Left ventricle myocardium inferior (tissue), 1 donor: ENCODE data around the gene ZNF668. TPM values are rescaled to one million over a fixed set of nuclear protein-coding genes. Genes with fewer than 3 reads are reported as not detected.
A peak's percentile ranks its signal among the peaks of the same experiment; 100 is the strongest.

Source experiments
- DNase-seq: peaks from one replicate; pipeline ENCODE4 v3.0.0-alpha.2; 2020
- H3K27ac ChIP-seq: fragments of 200-600 bp; replicated peaks from 2 replicates; pipeline ENCODE4 v1.8.0; 2021
- H3K27me3 ChIP-seq: fragments of 200-600 bp; 2 replicates; pipeline ENCODE4 v1.8.0; 2021; ENCODE audit warnings: low read depth
- H3K36me3 ChIP-seq: fragments of 200-600 bp; 2 replicates; pipeline ENCODE4 v1.8.0; 2021
- H3K4me1 ChIP-seq: fragments of 200-600 bp; 2 replicates; pipeline ENCODE4 v1.8.0; 2021
- H3K4me3 ChIP-seq: fragments of 200-600 bp; 2 replicates; pipeline ENCODE4 v1.8.0; 2021; ENCODE audit warnings: mild to moderate bottlenecking, moderate library complexity
- H3K9me3 ChIP-seq: fragments of 200-600 bp; replicated peaks from 2 replicates; pipeline ENCODE4 v1.8.0; 2021
- intact Hi-C: fragments of 100-400 bp; cut with micrococcal nuclease; formaldehyde crosslinking; loops from one replicate; pipeline ENCODE4 v1.11.0; 2022
- total RNA-seq: library from RNA; stranded (reverse); fragmentation: NEBNext Ultra II Directional; extraction: Animal tissue kit (Norgen Biotek cat#: 25700); gene quantifications from one replicate; pipeline ENCODE4 v1.2.1, GENCODE V29; 2021
- TF ChIP-seq, protein P1 (sequence below): fragments of 200-600 bp; IDR thresholded peaks from 2 replicates; pipeline ENCODE4 v1.8.0; 2021; ENCODE audit warnings: antibody characterized with exemption, mild to moderate bottlenecking, borderline replicate concordance
- donor health status: DM: no; HTN: yes; CAD: no; lungs with severe emphysema.

Gene ZNF668
- total RNA-seq, 1 donor from 2014 or later = 5.3 TPM

DNA sequence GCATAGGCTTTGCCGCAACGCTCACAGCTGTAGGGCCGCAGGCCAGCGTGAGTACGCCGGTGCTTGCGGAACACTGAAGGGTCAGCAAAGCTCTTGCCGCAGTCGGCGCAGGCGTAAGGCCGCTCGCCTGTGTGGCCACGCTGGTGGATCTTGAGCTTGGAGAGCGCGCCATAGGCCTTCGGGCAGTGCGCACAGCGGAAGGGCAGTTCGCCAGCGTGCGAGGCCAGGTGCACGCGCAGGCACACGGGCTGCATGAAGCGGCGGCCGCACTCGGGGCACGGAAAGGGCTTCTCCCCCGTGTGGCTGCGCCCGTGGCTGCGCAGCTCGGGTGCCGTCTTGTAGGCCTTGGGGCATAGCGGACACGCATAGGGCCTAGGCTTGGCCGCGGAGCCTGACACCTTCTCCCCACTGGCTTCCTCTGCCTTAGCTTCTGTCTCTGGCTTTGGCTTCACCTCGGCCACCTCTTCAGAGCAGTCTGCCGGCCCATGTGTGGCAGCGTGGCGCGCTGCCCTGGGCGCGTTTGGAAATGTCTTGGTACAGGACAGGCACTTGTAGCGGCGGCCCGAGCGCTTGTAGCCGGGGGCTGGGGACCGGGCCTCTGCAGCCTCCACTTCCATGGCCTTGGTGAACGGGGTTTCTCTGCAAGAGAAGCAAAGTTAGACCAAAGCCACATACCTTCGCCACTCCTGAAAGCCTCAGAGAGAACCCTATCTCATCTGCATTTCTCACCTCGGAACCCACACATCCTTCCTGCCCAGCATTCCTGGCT lies 10.0 kb downstream of the ZNF668 start:
- no peaks in the 10 kb centered on the region for H3K27me3 ChIP-seq
- no peak for DNase-seq
- peaks cover 31% of the 10 kb centered on the region for H3K36me3 ChIP-seq
- H3K9me3 ChIP-seq = no peaks in the 10 kb centered on the region
- H3K27ac ChIP-seq = peak overlapping the region; percentile 78
- TF ChIP-seq, protein P1, sequence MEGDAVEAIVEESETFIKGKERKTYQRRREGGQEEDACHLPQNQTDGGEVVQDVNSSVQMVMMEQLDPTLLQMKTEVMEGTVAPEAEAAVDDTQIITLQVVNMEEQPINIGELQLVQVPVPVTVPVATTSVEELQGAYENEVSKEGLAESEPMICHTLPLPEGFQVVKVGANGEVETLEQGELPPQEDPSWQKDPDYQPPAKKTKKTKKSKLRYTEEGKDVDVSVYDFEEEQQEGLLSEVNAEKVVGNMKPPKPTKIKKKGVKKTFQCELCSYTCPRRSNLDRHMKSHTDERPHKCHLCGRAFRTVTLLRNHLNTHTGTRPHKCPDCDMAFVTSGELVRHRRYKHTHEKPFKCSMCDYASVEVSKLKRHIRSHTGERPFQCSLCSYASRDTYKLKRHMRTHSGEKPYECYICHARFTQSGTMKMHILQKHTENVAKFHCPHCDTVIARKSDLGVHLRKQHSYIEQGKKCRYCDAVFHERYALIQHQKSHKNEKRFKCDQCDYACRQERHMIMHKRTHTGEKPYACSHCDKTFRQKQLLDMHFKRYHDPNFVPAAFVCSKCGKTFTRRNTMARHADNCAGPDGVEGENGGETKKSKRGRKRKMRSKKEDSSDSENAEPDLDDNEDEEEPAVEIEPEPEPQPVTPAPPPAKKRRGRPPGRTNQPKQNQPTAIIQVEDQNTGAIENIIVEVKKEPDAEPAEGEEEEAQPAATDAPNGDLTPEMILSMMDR = no peak
- intact Hi-C loops = no loop called here
- H3K4me1 ChIP-seq = peaks cover 20% of the 10 kb centered on the region
- no peak overlapping the region for H3K4me3 ChIP-seq

DNA sequence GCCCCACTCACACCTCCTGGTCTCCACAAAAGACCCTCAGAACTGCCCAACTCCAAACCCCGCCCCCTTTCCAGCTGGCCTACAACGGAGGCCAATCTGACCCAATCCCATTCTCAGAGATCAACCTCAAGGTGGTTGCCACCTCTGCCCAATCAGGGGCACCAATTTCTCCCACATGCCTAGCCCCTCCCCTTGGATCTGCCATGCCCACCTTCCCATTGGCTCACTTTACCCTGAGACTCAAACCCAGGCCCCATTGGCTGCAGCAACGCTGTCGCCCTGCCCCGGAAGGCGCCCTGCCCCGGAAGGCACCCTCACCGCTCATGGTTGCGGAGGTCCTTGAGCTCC lies 10.6 kb downstream of the ZNF668 start:
- Histone ChIP-seq H3K9me3 (no peaks in the 10 kb centered on the region), H3K36me3 (peaks cover 34% of the 10 kb centered on the region), H3K27me3 (no peaks in the 10 kb centered on the region), H3K27ac (no peak overlapping the region), H3K4me3 (no peak overlapping the region), H3K4me1 (peaks cover 20% of the 10 kb centered on the region)
- intact Hi-C loops = no loop called here
- no peak for DNase-seq
- TF ChIP-seq, protein P1 = no peak

DNA sequence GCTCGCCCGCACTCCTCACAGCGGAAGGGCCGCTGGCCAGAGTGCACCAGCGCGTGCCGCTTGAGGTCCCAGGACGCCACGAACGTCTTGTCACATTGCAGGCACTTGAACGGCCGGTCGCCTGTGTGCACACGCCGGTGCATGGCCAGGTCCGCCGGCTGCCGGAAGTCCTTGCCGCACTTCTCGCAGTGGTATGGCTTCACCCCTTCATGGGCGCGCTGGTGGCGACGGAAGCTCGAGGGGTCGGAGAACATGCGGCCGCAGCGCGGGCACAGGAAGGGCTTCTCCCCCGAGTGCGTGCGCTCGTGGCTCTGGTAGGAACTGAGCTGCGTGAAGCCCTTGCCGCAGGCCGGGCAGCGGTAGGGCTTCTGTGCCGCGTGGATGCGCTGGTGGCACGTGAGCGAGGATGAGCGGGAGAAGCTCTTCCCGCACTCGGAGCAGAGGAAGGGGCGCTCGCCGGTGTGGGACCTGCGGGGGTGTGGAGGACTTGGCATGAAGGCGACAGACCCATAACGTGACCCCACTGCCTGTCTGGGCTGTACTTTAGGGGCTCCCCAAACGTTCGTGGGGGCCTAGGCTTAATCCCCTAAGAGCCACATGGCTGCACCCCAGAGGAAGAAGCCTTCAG lies 12.1 kb downstream of the ZNF668 start:
- intact Hi-C loops = no loop called here
- Histone ChIP-seq H3K27me3 (no peaks in the 10 kb centered on the region), H3K4me3 (no peak overlapping the region), H3K27ac (no peak overlapping the region), H3K4me1 (peaks cover 20% of the 10 kb centered on the region), H3K9me3 (no peaks in the 10 kb centered on the region), H3K36me3 (peaks cover 44% of the 10 kb centered on the region)
- no peak for DNase-seq
- TF ChIP-seq, protein P1 = no peak

DNA sequence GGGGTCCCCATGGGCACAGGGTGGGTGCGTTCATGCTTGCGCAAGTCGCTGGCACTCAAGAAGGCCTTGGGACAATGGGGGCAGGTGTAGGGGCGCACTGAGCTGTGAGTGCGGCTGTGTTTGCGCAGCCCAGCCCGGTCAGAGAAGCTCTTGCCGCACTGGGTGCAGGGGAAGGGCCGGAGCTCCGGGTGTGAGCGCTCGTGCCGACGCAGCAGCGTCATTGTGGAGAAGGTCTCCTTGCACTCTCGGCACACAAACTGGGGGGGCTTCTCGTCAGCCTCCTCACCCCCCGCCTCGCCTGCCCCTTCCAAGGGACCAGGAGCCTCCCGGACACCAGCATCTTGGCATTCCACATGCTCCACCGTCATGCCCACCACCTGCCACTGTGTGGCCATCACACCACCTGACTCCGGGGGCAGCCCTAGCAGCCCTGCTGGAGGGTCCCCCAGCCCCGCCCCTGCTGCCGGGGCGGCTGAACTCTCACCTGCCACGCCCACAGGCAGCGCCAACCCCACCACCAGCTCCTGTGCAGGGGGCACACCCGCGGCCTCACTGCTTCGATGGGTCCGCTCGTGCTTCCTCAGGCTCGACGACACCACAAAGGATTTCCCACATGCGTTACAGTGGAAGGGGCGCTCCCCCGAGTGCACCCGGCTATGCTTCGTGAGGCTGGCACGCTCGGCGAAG lies 12.8 kb downstream of the ZNF668 start:
- Histone ChIP-seq H3K4me1 (peaks cover 20% of the 10 kb centered on the region), H3K36me3 (peaks cover 44% of the 10 kb centered on the region), H3K27ac (no peak overlapping the region), H3K4me3 (no peak overlapping the region), H3K27me3 (no peaks in the 10 kb centered on the region), H3K9me3 (no peaks in the 10 kb centered on the region)
- DNase-seq = no peak
- intact Hi-C loops = no loop called here
- TF ChIP-seq, protein P1 = no peak

DNA sequence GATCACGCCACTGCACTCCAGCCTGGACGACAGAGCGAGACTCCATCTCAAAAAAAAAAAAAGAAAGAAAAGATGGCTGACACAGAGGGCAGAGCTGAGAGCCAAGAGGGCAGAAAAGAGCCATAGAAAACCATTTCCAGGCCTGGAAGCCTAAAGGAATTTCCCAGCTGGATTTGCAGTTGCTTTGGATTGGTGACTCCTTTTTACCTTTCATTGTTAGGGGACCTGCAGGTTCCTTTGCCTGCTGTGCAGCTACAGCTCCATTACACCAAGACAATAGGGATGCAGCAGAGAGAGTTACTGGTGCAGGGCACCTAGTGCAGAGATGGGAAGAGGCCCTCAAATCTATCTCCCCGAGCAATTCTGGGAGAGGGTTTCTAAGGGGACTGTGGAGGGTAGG lies 18.4 kb downstream of the ZNF668 start:
- no peak overlapping the region for H3K27ac ChIP-seq
- intact Hi-C loops = no loop called here
- no peaks in the 10 kb centered on the region for H3K4me1 ChIP-seq
- no peaks in the 10 kb centered on the region for H3K9me3 ChIP-seq
- DNase-seq = no peak
- no peak overlapping the region for H3K4me3 ChIP-seq
- H3K27me3 ChIP-seq = no peaks in the 10 kb centered on the region
- H3K36me3 ChIP-seq = peaks cover 17% of the 10 kb centered on the region
- TF ChIP-seq, protein P1 = no peak
